Thyroid gland (tissue), 4 donors: ENCODE measurements around the gene SOX1. TPM values are rescaled to one million over a fixed set of nuclear protein-coding genes. Genes with fewer than 3 reads are reported as not detected.

Source experiments
- DNase-seq, 2 donors: peaks; one replicate each; pipeline ENCODE4 v3.0.0-alpha.2; 2019
- H3K27ac ChIP-seq, 3 donors: fragments of 200-600 bp; sonication (generic); 1 replicate in 2 of 3; 2 replicates in 1 of 3; pipeline ENCODE4 v1.5.1; 2016 to 2019; ENCODE audit warnings: mild to moderate bottlenecking in 1 of 3, moderate library complexity in 1 of 3
- H3K27me3 ChIP-seq: fragments of 200-600 bp; sonication (generic); one replicate; pipeline ENCODE4 v1.5.1; 2019
- H3K36me3 ChIP-seq, 2 donors: fragments of 200-600 bp; sonication (generic); one replicate each; pipeline ENCODE4 v1.5.1; 2016 to 2019
- H3K4me1 ChIP-seq, 2 donors: fragments of 200-600 bp; sonication (generic); one replicate each; pipeline ENCODE4 v1.5.1; 2017 to 2019
- H3K4me3 ChIP-seq, 3 donors: fragments of 200-600 bp; sonication (generic); replicated peaks in 1 of 3; 1 replicate in 2 of 3; 2 replicates in 1 of 3; pipeline ENCODE4 v1.5.1; 2016; ENCODE audit warnings: mild to moderate bottlenecking in 1 of 3
- H3K9me3 ChIP-seq: fragments of 200-600 bp; sonication (generic); one replicate; pipeline ENCODE4 v1.5.1; 2017
- CTCF ChIP-seq, 6 experiments: fragments of 200-600 bp in 3 of 6; fragments of 450-650 bp in 3 of 6; sonication (generic) in 3 of 6; IDR thresholded peaks; one replicate each; pipeline ENCODE4 v1.5.1; 2016 to 2019; ENCODE audit warnings: antibody characterized with exemption in 6 of 6, mild to moderate bottlenecking in 2 of 6, inconsistent platforms in 1 of 6, moderate library complexity in 1 of 6
- POLR2A ChIP-seq, 2 donors: fragments of 450-650 bp; IDR thresholded peaks; one replicate each; pipeline ENCODE4 v1.6.1; 2017; ENCODE audit warnings: antibody characterized with exemption in 2 of 2, mild to moderate bottlenecking in 2 of 2, moderate library complexity in 1 of 2
- WGBS, 2 donors: methylation state at CpG; one replicate each; pipeline ENCODE4 v1.1.5; 2017; 5-methylcytosine and 5-hydroxymethylcytosine counted together
- intact Hi-C: fragments of 100-400 bp; cut with DNase I; formaldehyde crosslinking; loops from one replicate; pipeline ENCODE4 v1.15.1; 2023
- total RNA-seq, 4 donors: library from RNA; depleted of rRNA; stranded (reverse); fragments of >200 nt; gene quantifications; one replicate each; pipeline ENCODE4 v1.2.3, GENCODE V29; 2016

Gene SOX1
- total RNA-seq = under 1 TPM in 1 of 4 donors, not detected in 3; 0.11 TPM

GRCh38 chr13:112067116-112067741, at the start of gene SOX1:
SOX1 (plus strand) TSS chr13:112067149; CDS start chr13:112067659, 510 bp downstream.
- H3K27me3 ChIP-seq = peaks cover 39% of the 10 kb centered on the region
- H3K36me3 ChIP-seq = no peaks in the 10 kb centered on the region
- H3K4me1 ChIP-seq = peaks cover 8 to 14% of the 10 kb centered on the region in 2 donors
- 4 to 8% methylated on average over 36 to 46 of the region's 66 CpGs for WGBS, 2 donors
- H3K27ac ChIP-seq = no peak within 1 kb of the TSS
- DNase-seq = no peak
- no peaks in the 10 kb centered on the region for H3K9me3 ChIP-seq
- H3K4me3 ChIP-seq = no peak within 1 kb of the TSS
- intact Hi-C loops = no loop called here
- TF ChIP-seq POLR2A (IDR thresholded peaks at IDR 0.05) = no peak
- no peak for TF ChIP-seq CTCF (IDR thresholded peaks at IDR 0.05)

DNA sequence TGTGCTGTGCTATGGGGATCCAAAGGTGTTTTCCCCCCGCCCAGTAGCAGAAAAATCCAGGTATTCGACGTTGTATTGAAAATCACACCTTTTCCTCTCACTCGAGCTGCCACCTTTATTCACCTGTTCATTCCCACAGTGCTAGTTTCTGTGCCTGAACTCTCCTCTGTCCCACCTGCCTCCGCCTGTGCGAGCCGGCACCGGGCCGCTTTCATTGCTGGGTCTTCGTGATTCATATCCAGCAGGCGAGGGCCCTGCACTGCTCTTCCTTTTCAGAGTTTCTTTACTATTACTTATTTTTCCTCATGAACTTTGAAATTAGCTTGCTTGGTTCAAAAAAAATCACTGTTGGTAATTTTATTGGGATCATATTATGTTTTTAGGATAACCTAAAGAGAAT, 42.4 kb upstream of the SOX1 start:
- Histone ChIP-seq H3K9me3 (no peaks in the 10 kb centered on the region), H3K4me1 (no peaks in the 10 kb centered on the region), H3K4me3 (no peak overlapping the region), H3K27me3 (no peaks in the 10 kb centered on the region), H3K36me3 (no peaks in the 10 kb centered on the region), H3K27ac (no peak overlapping the region)
- WGBS, 2 donors = 92 to 95% methylated on average over 11 of the region's 11 CpGs
- no peak for TF ChIP-seq CTCF (IDR thresholded peaks at IDR 0.05)
- TF ChIP-seq POLR2A (IDR thresholded peaks at IDR 0.05) = no peak
- intact Hi-C loops = no loop called here
- no peak for DNase-seq

GRCh38 chr13:112027250-112027649, 39.7 kb upstream of the SOX1 start:
- H3K9me3 ChIP-seq = no peaks in the 10 kb centered on the region
- H3K36me3 ChIP-seq = no peaks in the 10 kb centered on the region
- TF ChIP-seq CTCF (IDR thresholded peaks at IDR 0.05) = no peak
- no peak for TF ChIP-seq POLR2A (IDR thresholded peaks at IDR 0.05)
- H3K4me1 ChIP-seq = no peaks in the 10 kb centered on the region
- 83 to 84% methylated on average over 11 of the region's 11 CpGs for WGBS, 2 donors
- no peaks in the 10 kb centered on the region for H3K27me3 ChIP-seq
- H3K4me3 ChIP-seq = no peak overlapping the region
- DNase-seq = no peak
- intact Hi-C loops = no loop called here
- no peak overlapping the region for H3K27ac ChIP-seq

DNA sequence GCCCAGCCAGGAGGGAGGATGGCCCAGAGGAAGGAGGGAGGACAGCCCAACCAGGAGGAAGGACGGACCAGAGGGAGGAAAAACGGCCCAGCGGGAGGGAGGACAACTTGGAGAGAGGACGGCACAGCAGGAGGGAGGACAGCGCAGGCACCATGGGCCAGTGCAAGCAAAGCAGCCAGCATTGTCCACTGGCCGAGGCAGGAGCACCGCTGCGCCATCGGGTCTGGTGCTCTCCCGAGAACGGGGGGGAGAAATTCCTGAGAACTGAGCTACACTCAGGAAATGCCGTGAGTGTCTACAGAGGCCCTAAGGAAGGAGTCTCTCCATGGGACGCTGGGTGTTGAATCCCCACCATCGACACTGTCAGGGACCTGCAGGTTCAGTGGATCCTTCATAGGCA, 38.5 kb upstream of the SOX1 start:
- intact Hi-C loops = no loop called here
- 78 to 81% methylated on average over 14 of the region's 14 CpGs for WGBS, 2 donors
- Histone ChIP-seq H3K4me1 (no peaks in the 10 kb centered on the region), H3K9me3 (no peaks in the 10 kb centered on the region), H3K4me3 (no peak overlapping the region), H3K36me3 (no peaks in the 10 kb centered on the region), H3K27ac (no peak overlapping the region), H3K27me3 (no peaks in the 10 kb centered on the region)
- DNase-seq = no peak
- no peak for TF ChIP-seq CTCF (IDR thresholded peaks at IDR 0.05)
- TF ChIP-seq POLR2A (IDR thresholded peaks at IDR 0.05) = no peak

DNA sequence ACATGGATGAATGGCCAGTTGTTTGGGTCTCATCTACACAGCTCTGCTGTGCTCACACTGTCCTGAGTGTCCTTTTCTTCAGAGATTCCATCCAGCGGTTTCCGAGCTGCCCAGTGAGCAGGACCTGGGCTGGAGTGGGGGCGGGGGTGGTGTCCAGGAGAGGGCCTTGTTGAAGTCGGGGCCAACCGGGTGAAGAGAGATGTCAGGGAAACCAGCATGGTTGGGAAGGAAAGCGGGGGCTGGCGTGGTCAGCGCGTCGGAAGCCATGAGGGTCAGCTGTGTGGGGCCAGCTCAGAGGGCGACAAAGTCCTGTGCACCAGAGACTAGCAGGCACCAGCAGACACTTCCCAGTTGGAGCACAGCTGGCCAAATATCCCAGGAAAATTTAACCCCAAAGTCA, 37.8 kb upstream of the SOX1 start:
- Histone ChIP-seq H3K4me3 (no peak overlapping the region), H3K9me3 (no peaks in the 10 kb centered on the region), H3K36me3 (no peaks in the 10 kb centered on the region), H3K27me3 (no peaks in the 10 kb centered on the region), H3K27ac (no peak overlapping the region), H3K4me1 (no peaks in the 10 kb centered on the region)
- intact Hi-C loops = no loop called here
- no peak for DNase-seq
- 88 to 90% methylated on average over 11 of the region's 11 CpGs for WGBS, 2 donors
- TF ChIP-seq CTCF (IDR thresholded peaks at IDR 0.05) = no peak
- no peak for TF ChIP-seq POLR2A (IDR thresholded peaks at IDR 0.05)
